ENCODE results near the gene MYLK. TPM values are rescaled to one million over a fixed set of nuclear protein-coding genes. Genes with fewer than 3 reads are reported as not detected.

The MYLK gene
- total RNA-seq, 1 donor from 2014 or later = 196 TPM

DNA sequence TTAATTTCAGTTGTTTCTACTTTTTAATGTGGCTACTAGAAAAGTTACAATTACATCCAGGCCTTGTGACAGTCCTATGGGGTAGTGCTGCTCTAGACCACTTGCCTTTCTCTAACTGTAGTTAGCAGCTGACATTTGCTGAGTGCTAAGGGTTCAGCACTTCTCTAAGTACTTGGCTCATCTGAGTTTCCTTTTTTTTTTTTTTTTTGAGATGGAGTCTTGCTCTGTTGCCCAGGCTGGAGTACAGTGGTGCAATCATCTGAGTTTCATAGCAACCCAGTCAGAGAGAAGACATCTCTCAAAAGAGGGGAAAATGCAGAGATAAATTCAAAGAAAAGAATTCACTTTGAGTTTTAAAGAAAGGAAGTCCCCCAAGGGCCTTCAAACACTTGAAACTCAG is 130.8 kb downstream of the MYLK start:
- H3K27ac ChIP-seq = peak overlapping the region; percentile 74 to 81
- intact Hi-C loops (cut with DNase I) = no loop called here
- TF ChIP-seq, protein P1, sequence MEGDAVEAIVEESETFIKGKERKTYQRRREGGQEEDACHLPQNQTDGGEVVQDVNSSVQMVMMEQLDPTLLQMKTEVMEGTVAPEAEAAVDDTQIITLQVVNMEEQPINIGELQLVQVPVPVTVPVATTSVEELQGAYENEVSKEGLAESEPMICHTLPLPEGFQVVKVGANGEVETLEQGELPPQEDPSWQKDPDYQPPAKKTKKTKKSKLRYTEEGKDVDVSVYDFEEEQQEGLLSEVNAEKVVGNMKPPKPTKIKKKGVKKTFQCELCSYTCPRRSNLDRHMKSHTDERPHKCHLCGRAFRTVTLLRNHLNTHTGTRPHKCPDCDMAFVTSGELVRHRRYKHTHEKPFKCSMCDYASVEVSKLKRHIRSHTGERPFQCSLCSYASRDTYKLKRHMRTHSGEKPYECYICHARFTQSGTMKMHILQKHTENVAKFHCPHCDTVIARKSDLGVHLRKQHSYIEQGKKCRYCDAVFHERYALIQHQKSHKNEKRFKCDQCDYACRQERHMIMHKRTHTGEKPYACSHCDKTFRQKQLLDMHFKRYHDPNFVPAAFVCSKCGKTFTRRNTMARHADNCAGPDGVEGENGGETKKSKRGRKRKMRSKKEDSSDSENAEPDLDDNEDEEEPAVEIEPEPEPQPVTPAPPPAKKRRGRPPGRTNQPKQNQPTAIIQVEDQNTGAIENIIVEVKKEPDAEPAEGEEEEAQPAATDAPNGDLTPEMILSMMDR (IDR thresholded peaks at IDR 0.05) = no peak
- no peaks in the 10 kb centered on the region for H3K27me3 ChIP-seq
- peaks cover 0 to 9% of the 10 kb centered on the region in 2 donors for H3K9me3 ChIP-seq
- DNase-seq (ENCODE audit: low spot score in 2 of 2) = no peak
- peaks cover 23 to 62% of the 10 kb centered on the region in 2 donors for H3K4me1 ChIP-seq
- H3K4me3 ChIP-seq = no peak overlapping the region
- H3K36me3 ChIP-seq = no peaks in the 10 kb centered on the region

DNA sequence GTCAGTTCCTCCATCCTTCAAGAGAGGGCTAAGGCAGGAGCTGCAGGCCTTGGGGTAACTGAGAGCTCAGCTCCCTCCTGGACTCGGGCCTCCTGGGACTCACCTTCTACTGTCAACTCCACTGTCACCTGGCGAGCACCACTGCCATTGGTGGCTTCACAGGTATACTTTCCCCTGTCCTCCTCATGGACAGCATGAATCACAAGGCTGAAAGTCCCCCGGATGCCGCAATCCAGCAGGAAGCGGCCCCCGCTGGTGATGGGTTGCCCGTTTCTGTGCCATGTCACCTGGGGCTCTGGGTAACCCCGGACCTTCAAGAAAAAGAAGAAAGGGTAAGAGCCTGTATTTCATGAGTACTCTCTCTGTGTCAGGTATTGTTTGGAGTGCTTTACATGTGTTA is 131.9 kb downstream of the MYLK start:
- DNase-seq (ENCODE audit: low spot score in 2 of 2) = no peak
- H3K9me3 ChIP-seq = peaks cover 0 to 9% of the 10 kb centered on the region in 2 donors
- H3K4me3 ChIP-seq = no peak overlapping the region
- H3K4me1 ChIP-seq = peaks cover 14 to 52% of the 10 kb centered on the region in 2 donors
- no peaks in the 10 kb centered on the region for H3K27me3 ChIP-seq
- peak overlapping the region; percentile 74 to 81 for H3K27ac ChIP-seq
- intact Hi-C loops (cut with DNase I) = no loop called here
- TF ChIP-seq, protein P1 (IDR thresholded peaks at IDR 0.05) = no peak
- H3K36me3 ChIP-seq = peaks cover 0 to 5% of the 10 kb centered on the region in 2 donors

DNA sequence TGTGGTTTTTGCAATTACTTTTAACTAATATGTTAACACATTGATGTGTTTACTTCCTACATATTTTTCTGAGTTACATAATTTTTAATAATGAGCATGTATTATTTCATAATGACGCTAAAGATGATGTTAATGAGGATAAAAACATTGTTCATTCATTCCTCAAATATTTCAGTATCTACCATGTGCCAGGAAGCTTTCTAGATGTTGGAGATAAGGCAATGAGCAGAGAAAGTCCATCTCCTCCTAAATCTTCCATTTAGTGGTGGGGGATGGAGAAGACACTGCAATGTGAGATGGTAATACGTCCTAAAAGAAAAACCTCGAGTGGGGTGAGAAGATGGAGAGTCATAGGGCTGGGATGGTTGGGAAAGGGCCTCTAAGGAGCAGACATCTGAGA is 132.7 kb downstream of the MYLK start:
- H3K27ac ChIP-seq = peak overlapping the region; percentile 74 to 81
- peaks cover 0 to 5% of the 10 kb centered on the region in 2 donors for H3K36me3 ChIP-seq
- no peak for DNase-seq (ENCODE audit: low spot score in 2 of 2)
- H3K9me3 ChIP-seq = peaks cover 0 to 9% of the 10 kb centered on the region in 2 donors
- H3K4me3 ChIP-seq = no peak overlapping the region
- intact Hi-C loops (cut with DNase I) = loop anchor here (2.0 kb wide), 2 partner anchors 27 to 65 kb away; no protein-coding TSS in a partner anchor
- TF ChIP-seq, protein P1 (IDR thresholded peaks at IDR 0.05) = no peak
- no peaks in the 10 kb centered on the region for H3K27me3 ChIP-seq
- H3K4me1 ChIP-seq = peaks cover 10 to 44% of the 10 kb centered on the region in 2 donors

DNA sequence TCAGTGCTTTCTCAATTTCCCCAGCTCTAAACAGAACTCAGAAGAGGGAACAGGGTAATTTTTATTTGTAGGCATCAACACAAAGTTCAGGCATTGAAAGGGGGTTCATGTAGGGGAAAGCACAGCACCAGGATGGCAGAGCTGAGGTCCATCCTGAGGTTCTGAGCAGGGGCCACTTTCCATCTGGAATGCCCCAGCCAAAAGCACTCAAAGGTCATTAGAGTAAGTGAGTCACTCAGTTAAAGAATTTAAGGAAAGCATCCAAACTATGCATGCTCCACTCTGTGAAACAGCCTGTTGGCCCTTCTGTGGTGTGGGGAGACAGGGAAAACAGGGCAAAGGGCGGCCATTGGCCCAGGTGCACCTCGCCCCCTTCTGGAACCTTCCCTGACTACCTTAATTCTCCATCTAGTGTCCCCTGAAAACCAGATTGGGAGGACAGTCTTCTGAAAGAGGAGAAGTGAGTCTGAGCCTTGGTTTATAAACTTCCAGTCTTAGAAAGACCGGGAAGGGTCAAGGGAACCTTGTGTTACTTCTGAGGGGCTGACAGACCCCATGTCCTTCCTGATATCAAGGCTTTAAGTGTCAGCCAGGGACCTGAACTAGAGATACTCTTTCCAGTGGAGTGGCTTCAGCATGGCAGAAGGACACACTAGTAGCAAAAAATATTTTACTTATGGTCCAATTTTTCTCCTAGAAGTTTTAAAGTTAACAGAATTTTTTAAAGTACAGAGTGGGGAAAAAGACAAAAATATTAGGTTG is 133.3 kb downstream of the MYLK start:
- H3K36me3 ChIP-seq = peaks cover 0 to 5% of the 10 kb centered on the region in 2 donors
- no peaks in the 10 kb centered on the region for H3K27me3 ChIP-seq
- TF ChIP-seq, protein P1 (IDR thresholded peaks at IDR 0.05) = no peak
- intact Hi-C loops (cut with DNase I) = loop anchor here (2.0 kb wide), 2 partner anchors 28 to 66 kb away; no protein-coding TSS in a partner anchor
- no peak overlapping the region for H3K4me3 ChIP-seq
- DNase-seq (ENCODE audit: low spot score in 2 of 2) = peak in 1 of 2 donors; percentile 72
- peak overlapping the region; percentile 74 to 81 for H3K27ac ChIP-seq
- H3K4me1 ChIP-seq = peaks cover 10 to 44% of the 10 kb centered on the region in 2 donors
- H3K9me3 ChIP-seq = peaks cover 0 to 9% of the 10 kb centered on the region in 2 donors

DNA sequence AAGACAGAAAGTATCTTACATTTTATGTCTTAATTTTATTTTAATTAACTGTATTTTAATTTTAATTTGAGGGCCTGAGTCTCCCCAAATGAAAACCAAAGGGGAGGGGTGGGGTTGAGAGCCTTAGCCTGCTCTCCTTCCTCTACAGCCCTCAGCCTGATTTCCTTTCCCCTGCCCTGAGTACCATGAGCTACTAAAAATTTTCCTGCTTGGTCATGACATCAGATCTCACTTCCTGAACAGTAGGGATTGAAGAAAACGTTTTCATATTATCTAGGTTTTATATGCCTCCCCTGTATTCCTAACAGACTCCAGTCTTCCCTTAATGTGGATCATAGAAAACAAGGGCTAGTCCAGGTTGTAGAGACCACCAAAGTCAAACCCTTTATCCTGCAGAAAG is 133.9 kb downstream of the MYLK start:
- Histone ChIP-seq H3K36me3 (peaks cover 0 to 5% of the 10 kb centered on the region in 2 donors), H3K9me3 (peaks cover 0 to 9% of the 10 kb centered on the region in 2 donors), H3K4me3 (no peak overlapping the region), H3K27me3 (no peaks in the 10 kb centered on the region), H3K27ac (peak overlapping the region; percentile 74 to 81), H3K4me1 (peaks cover 10 to 40% of the 10 kb centered on the region in 2 donors)
- intact Hi-C loops (cut with DNase I) = loop anchor here (2.0 kb wide), 2 partner anchors 29 to 67 kb away; no protein-coding TSS in a partner anchor
- TF ChIP-seq, protein P1 (IDR thresholded peaks at IDR 0.05) = no peak
- DNase-seq (ENCODE audit: low spot score in 2 of 2) = no peak

Measured in ascending aorta (tissue), 2 donors.